ENCODE results near the gene DDX3X.
"Not testable (repeated sequence)": the region's sequence is repeated elsewhere in the genome, so short reads cannot be mapped to it uniquely, and the experiment has no call there.

Gene DDX3X

DNA sequence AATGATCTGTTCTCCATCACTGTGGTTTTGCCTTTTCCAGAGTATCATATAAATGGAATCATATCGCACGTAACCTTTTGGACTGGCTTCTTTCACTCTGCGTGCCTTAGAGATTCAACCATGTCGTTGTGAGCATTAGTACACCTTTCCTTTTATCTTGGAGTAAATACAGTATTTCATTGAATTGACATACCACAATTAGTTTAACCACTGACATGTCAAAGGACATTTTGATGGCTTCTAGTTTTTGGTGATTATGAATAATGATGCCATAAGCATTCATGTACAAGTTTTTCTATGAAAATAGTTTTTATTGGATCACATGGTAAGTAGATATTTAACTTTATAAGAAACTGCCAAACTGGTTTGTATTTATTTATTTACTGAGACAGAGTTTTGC is 35.2 kb downstream of the DDX3X start:
- DNase-seq (ENCODE audit: low read depth, low spot score): no peak

DNA sequence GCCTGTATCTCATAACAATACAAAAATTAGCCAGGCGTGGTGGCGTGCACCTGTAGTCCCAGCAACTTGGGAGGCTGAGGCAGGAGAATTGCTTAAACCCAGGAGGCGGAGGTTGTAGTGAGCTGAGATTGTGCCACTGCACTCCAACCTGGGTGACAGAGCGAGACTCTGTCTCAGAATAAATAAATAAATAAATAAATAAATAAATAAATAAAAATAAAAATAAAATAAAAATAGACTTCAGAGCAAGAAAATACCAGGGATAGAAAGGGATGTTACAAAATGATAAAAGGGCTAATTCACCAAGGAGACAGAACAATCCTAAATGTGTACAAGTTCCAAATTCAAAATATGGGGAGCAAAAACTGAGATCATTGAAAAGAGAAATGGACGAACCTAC is 37.6 kb downstream of the DDX3X start:
- not testable (repeated sequence) for DNase-seq (ENCODE audit: low read depth, low spot score)

DNA sequence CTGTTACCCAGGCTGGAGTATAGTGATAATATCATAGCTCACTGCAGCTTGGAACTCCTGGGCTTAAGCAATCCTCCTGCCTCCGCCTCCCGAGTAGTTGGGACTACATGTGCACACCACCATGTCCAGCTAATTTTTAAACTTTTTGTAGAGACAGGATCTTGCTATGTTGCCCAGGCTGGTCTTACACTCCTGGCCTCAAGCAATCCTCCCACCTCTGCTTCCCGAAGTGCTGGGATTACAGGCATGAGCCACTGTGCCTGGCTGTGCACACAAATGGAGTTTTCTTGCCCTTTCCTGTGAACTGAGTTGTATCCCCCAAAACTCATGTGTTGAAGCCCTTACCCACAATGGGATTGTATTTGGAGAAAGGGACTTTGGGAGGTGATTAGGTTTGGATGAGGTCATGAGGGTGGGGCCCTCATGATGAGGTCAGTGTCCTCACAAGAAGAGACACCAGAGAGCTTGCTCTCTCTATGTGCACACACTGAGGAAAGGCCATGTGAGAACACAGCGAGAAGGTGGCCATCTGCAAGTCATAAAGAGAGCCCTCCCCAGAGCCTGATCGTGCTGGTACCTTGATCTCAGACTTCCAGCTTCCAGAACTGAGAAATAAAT is 40.1 kb downstream of the DDX3X start:
- DNase-seq (ENCODE audit: low read depth, low spot score): no peak

DNA sequence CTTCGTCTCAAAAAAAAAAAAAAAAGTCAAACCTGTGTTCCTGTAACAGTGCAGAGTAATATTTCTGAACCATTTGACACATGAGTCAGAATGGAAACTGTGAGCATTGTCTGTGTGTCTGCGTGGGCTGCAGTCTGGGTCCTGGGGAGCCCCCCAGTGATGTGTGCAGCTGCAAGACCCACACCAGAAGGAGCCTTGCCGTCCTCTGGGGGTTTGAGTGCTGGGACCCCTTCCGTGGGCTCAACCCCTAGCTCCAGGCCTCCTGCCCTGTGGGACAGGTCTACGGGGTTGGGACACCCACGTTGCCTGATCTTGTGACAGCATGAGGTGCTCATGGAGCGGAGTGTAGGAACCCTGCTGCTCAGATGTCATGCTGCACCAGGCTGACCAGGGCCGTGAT is 43.7 kb downstream of the DDX3X start:
- no peak for DNase-seq (ENCODE audit: low read depth, low spot score)

DNA sequence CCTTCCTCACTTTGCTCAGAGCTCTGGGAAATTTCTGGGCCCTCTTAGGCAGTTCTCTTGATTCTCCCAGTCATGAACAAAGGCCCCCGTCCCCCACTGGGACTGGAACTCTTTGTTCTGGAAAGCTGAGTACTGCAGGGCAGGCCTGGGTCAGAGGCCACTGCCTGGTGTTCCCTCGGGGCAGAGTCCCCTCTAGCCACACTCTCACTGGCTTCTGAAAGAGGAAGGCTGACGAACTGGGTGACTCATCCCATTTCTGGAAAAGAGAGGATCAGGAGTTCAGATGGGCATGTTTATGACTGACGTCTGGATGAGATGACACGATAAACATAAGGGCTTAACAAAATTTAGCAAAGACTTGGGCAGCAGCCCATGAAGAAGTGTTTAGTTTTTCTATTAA is 47.7 kb downstream of the DDX3X start:
- peak; percentile 97 for DNase-seq (ENCODE audit: low read depth, low spot score)

DNA sequence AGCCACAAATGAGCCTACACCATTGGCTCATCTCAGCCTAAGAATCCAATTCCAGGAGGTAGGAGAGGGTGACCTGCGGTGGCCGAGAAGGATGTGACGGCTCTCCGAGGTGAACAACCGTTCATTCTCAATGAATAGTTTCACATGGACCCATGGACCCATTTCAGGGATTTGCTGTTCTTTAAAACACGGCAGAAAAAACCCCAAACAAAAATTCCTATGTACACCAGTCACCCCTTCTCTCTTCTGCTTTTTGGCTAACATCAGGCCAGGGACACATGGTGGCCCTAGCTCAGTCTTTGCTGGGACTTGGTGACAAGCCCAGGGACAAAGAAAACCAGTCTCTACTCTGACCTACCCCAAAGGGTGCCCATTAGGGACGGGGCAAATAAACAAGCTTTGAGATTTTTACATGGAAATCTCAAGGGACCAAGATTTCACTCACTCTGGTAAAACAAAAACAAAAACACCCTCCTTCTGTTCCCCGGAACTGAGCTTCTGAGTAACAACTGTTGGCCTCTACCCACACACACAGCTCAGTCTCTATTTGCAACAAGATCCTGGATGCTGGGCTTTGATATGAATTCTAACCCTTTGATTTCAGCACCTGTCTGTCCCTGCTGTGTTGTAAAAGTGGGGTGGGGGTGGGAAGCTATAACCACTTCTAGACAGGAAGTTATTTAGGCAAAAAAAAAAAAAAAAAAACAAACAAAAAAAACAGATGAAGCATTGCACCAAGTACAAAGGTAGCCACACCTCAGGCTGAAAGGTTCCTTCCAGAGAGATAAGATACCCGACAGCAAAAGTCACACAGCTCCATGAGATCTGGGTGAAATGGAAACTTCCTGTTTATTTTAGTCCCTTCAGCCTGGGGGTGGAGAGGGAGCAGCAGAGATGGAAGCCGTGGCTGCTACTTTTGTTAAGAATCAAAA is 49.0 kb downstream of the DDX3X start:
- DNase-seq (ENCODE audit: low read depth, low spot score): peak; percentile 61

DNA sequence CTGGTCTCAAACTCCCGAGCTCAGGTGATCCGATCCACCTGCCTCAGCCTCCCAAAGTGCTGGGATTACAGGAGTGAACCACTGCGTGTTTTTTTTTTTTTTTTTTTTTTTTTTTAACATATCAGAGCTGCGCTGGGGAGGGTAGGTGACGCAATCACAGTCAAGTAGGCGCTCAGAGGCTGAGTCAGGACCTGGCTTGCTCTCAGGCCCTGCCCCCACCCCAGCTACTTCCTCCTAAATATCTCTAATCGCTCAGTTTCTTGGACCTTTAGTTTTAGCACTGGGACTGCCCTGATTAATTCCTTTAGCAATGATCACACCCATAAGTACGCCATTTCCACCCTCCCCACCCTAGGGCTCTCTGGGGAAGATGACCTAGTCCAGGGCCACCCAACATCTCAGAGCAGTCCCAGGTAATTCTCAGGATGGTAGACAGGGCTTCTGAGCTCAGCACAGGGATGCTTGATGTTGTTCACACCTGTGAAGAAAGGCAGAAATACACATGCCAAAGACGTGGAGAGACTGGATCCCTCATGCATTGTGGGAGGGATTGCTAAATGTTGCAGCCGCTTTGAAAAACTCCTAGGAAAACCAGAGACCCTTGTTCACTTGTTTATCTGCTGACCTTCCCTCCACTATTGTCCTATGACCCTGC is 50.2 kb downstream of the DDX3X start:
- DNase-seq (ENCODE audit: low read depth, low spot score): peak; percentile 74

DNA sequence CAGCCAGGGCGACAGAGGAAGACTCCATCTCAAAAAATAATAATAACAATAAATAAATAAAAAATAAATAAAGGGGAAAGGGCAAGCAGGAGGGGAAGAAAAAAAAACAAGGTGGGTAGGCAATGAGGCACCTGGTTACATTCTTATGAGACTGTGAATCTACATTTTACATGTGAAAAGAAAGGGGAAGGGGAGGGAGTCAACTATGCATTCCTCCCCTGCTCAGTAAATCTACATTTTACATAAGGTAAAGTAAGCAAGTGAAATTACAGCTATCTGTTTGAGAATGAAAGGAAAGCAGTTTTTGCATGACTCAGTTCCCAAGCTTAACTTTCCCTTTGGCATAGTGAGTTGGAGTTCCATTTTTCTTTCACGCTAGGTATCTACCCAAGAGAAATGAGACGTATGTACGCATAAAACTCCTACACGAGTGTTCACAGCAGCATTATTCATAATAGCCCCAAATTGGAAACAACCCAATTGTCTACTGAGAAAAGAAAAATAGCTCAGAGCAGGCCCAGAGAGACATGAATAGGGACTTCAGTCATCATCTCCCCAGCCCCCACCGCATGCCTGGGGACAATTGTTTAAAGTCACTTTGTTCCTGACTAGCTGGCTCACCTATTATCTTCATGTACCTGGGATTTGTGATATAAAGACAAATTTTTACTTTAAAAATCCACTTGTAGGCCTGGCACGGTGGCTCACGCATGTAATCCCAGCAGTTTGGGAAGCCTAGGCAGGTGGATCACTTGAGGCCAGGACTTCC is 52.4 kb downstream of the DDX3X start:
- no peak for DNase-seq (ENCODE audit: low read depth, low spot score)

DNA sequence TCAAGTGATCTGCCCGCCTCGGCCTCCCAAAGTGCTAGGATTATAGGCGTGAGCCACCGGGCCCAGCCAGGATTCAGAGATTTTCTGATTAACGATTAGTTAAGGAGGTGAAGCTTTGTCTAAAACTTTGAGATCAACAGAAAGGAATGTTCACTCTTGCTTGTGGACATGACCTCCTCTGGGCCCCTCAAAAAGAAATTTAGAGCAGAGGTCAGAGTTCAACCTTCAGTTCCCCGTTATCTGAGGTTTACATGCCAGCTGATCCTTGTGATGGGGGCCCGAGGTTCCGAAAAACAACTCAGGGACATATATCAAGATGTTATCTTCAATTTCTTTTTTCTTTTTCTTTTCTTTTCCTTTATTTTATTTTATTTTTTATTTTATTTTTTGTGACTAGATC is 54.6 kb downstream of the DDX3X start:
- no peak for DNase-seq (ENCODE audit: low read depth, low spot score)

DNA sequence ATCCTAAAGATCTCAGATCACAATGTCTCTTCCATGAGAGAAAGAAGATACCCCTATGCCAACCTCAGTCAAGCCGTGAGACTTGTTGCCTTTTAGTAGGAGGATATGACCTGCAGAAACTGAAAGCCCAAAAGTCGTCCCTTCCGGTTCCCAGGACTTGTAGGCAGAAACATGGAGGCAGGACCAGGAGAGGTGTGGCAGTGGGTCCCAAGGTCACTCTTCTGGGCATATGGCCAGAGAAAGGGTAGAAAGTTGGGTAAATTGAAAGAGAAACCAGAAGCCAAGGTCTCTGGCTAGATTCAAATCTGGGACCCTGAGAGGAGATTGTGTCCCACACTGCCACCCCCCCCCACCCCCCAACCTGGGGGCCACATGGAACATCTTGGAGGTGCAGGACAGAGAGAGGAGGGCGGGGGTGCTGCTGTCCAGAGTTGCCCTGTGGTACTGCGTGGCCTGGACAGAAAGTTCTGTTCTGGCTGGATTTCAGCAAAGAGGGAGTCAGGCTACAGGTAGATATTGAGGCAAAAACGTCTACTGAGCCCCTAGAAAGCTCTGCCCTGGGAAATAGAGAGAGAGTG is 55.4 kb downstream of the DDX3X start:
- no peak for DNase-seq (ENCODE audit: low read depth, low spot score)

DNA sequence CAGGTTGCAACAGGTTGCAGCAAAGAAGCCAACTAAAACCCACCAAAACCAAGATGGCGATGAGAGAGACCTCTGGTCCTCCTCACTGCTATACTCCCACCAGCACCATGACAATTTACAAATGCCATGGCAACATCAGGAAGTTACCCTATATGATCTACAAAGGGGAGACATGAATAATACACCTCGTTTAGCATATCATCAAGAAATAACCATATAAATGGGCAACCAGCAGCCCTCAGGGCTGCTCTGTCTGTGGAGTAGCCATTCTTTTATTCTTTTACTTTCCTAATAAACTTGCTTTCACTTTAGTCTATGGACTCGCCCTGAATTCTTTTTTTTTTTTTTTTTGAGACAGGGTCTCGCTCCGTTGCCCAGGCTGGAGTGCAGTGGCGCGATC is 56.6 kb downstream of the DDX3X start:
- DNase-seq (ENCODE audit: low read depth, low spot score): not testable (repeated sequence)

DNA sequence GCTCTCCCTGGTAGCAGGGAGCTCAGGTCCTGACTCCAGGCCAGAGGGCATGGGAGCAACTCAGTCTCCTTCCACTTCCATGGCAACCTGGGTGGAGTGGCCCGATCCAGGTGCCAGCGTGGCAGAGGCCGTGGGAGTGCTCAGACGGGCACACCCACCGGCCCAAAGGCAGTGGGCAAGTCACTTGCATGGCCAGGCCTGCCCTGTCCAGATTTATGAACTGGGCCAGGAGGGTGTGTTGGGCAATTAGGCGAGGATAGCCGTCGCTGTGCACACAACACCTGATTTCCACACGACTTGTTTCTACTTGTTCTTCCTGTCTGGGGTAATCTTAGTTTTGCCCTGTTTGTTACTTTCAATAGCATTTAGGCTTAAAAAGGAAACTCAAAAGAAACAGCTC is 57.6 kb downstream of the DDX3X start:
- no peak for DNase-seq (ENCODE audit: low read depth, low spot score)

DNA sequence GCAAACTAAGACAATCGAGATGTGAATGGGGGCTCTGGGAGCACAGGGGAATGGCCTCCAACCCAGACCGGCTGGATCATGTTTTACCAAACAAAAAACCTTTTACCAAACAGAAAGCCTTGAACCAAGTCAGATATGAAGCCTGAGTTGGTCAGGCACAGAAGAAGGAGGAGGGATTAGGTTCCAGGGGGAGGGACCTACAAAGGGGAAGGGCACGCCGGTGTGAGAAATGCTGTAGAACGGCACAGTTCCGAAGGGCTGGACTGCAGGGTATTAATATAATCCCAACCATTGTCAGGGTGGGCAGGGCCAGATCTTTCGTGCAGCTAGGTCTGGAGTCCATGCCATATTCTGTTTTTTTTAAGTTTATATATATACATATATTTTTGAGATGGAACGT is 60.3 kb downstream of the DDX3X start:
- DNase-seq (ENCODE audit: low read depth, low spot score): no peak

DNA sequence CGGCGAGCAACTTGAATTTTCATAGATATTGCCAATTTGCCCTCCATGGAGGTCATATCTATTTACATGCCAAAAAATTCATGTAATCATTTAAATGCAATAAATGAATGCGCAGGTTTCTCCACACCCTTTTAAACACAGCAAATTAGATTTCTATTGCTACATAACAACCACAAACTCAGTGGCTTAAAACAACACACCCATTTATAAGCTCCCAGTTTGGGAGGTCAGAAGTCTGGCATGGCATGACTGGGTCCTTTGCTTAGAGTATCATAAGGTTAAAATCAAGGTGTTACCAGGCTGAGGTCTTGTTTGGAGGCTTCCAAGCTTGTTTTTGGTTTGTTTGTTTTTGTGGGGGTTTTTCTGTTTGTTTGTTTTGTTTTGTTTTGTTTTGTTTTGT is 63.3 kb downstream of the DDX3X start:
- DNase-seq (ENCODE audit: low read depth, low spot score): no peak

DNA sequence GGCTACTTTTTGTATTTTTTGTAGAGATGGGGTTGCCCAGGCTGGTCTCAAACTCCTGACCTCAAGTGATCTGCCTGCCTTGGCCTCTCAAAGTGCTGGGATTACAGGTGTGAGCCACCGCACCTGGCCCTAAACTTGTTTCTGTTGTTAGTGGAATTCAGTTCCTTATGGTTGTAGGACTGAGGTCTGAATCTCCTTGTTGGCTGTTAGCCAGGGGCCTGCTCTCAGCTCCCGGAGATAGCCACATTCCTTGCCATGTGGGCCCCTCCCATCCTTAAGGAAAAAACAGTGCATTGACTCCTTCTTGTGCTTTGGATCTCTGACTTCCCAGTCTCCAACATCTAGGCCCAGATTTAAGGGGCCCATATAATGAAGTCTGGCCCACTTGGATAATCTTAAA is 63.8 kb downstream of the DDX3X start:
- DNase-seq (ENCODE audit: low read depth, low spot score): no peak

DNA sequence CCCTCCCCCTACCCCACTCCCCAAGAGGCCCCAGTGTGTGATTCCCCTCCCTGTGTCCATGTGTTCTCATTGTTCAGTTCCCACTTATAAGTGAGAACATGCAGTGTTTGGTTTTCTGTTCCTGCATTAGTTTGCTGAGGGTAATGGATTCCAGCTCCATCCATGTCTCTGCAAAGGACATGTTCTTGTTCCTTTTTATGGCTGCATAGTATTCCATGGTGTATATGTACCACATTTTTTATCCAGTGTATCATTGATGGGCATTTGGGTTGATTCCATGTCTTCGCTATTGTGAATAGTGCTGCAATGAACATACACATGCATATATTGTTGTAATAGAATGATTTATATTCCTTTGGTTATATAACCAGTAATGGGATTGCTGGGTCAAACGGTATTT is 68.6 kb downstream of the DDX3X start:
- DNase-seq (ENCODE audit: low read depth, low spot score): not testable (repeated sequence)

DNA sequence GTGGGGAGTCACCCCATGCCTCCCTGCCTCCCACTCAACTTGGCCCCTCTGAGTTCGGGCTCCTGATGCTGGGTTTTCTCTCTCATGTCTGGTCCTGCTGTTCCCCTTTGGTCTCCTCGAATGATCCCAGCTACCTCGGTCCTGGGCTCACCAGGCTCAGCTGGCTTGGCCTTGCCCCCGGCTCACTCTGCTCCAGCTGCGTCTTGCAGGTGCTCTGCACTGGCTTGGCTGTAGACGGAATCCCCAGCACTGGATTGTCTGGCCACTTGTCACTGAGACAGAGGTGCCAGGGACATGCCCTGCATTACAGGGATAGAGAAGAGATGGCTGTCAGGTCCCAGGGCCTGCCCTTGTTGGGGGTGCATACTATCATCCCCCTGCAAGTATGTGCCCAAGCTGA is 71.6 kb downstream of the DDX3X start:
- DNase-seq (ENCODE audit: low read depth, low spot score): no peak

DNA sequence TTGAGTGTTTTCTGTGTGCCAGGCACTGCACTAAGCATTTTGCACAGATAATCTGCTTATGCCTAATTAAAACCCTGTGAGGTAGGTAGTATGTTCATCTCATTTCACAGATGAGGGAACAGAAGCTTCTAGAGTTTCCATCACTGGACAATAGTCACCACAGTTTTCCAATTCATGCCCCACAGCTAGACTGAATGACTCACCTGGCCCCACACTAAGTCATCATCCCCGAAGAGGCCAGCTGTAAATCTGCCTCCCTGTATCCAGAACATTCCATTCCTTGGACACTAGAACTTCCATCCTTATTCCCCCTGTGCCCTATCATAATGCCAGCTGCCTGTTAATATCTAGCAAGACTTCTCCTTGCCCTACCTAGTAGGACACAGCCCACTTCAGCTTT is 72.2 kb downstream of the DDX3X start:
- DNase-seq (ENCODE audit: low read depth, low spot score): no peak

DNA sequence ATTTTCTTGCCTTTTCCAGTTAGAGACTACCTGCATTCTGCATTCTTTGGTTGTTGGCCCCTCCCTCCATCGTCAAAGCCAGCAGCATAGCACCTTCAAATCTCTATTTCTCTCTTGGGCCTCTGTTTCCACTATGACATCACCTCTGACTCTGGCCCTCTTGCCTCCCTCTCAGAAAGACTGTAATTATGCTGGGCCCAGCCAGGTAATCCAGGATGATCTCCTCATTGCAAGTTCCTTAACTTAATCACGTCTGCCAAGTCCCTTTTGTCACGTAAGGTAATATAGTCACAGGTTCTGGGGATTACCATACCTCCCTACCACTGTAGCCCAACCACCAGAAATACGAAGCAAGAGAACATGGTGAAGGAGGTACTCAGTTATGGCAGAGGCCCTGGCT is 73.9 kb downstream of the DDX3X start:
- no peak for DNase-seq (ENCODE audit: low read depth, low spot score)

DNA sequence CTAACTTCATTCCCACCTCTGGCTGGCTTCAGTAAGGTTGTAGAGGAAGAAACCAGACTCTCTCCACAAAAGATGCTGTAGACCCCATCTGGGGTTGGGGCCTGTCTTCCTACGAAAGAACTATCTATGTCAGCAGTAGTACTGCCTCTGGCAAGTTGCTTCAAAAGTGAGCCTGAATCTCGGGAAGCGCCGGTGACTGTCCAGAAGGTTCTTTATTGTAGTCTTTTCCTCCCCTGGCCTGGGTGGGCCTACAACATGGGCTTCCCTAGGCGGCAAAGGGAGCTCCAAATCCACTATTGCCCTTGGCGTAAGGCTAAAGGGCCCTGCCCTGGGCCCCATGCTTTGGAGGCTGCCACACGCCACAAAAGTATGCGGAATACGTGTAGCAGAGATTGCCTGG is 74.6 kb downstream of the DDX3X start:
- no peak for DNase-seq (ENCODE audit: low read depth, low spot score)

DNA sequence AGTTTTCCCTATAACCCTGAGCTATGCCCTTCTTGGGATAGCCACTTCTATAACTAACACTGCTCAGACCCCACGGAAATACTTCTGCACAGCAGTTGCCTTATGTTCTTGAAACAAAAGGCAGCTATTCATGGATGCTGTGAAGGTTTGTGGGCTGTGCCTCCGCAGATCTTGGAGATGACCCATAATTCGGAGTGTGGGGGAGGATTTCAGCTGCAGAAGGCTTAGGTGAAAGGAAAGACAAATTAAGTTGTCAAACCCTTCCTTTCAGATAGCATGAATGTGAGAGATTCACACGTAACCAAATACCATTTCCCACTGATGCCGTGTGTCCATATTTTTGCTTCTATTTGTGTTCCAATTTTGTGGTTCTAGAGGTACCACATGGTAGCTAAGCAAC is 75.0 kb downstream of the DDX3X start:
- DNase-seq (ENCODE audit: low read depth, low spot score): no peak

DNA sequence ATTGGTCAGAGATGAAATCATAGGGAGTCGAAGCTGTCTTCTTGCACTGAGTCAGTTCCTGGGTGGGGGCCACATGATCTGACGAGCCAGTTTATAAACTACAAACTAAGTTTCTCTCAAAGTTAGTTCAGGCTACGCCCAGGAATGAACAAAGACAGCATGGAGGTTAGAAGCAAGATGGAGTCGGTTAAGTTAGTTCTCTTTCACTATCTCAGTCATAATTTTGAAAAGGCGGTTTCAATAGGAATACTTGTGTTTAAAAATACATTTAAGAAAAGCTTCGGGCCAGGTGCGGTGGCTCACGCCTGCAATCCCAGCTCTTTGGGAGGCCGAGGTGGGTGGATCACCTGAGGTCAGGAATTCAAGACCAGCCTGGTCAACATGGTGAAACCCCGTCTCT is 77.3 kb downstream of the DDX3X start:
- not testable (repeated sequence) for DNase-seq (ENCODE audit: low read depth, low spot score)

Measured in ELF-1 (cell line).